KMS-11 (cell line): ENCODE data around the gene RASIP1.

ENCODE experiments used
- H2AFZ ChIP-seq: fragments of 200-600 bp; sonication (generic); 2 replicates; pipeline ENCODE4 v1.6.1; 2016; ENCODE audit warnings: antibody characterized with exemption, mixed run types, low read depth
- H3K27ac ChIP-seq: fragments of 200-600 bp; sonication (generic); 2 replicates; pipeline ENCODE4 v1.6.1; 2016; ENCODE audit warnings: mild to moderate bottlenecking, mixed run types
- H3K27me3 ChIP-seq: fragments of 200-600 bp; sonication (generic); 2 replicates; pipeline ENCODE4 v1.6.1; 2017; ENCODE audit warnings: mild to moderate bottlenecking, low read depth, mixed run types, moderate library complexity; ENCODE audit not compliant: insufficient read depth
- H3K36me3 ChIP-seq: fragments of 200-600 bp; sonication (generic); 2 replicates; pipeline ENCODE4 v1.6.1; 2017; ENCODE audit warnings: mild to moderate bottlenecking, mixed run types; ENCODE audit not compliant: insufficient read depth
- H3K4me1 ChIP-seq: fragments of 200-600 bp; sonication (generic); 2 replicates; pipeline ENCODE4 v1.6.1; 2016; ENCODE audit warnings: mild to moderate bottlenecking, low read depth, mixed run types; ENCODE audit not compliant: poor library complexity, severe bottlenecking
- H3K4me2 ChIP-seq: fragments of 200-600 bp; sonication (generic); 2 replicates; pipeline ENCODE4 v1.7.0; 2016; ENCODE audit warnings: mild to moderate bottlenecking, mixed run types
- H3K4me3 ChIP-seq: fragments of 200-600 bp; sonication (generic); IDR thresholded peaks from 2 replicates; pipeline ENCODE4 v1.6.1; 2017; ENCODE audit warnings: low read depth, low read length, mixed read lengths; ENCODE audit not compliant: insufficient read depth
- H3K79me2 ChIP-seq: fragments of 200-600 bp; sonication (generic); 2 replicates; pipeline ENCODE4 v1.6.1; 2016; ENCODE audit warnings: low read depth, mixed run types; ENCODE audit not compliant: insufficient read depth
- H3K9ac ChIP-seq: fragments of 200-600 bp; sonication (generic); 2 replicates; pipeline ENCODE4 v1.6.1; 2016; ENCODE audit warnings: mild to moderate bottlenecking, mixed run types
- H4K20me1 ChIP-seq: fragments of 200-600 bp; sonication (generic); 2 replicates; pipeline ENCODE4 v1.6.1; 2016; ENCODE audit warnings: mild to moderate bottlenecking, mixed run types; ENCODE audit not compliant: insufficient read depth
- TF ChIP-seq, protein P1 (sequence below): fragments of 200-600 bp; sonication (generic); conservative IDR thresholded peaks from 2 replicates; pipeline ENCODE4 v1.6.1; 2017; ENCODE audit warnings: low read depth, mild to moderate bottlenecking, antibody characterized with exemption, low read length, moderate library complexity, mixed read lengths

RASIP1 gene

DNA sequence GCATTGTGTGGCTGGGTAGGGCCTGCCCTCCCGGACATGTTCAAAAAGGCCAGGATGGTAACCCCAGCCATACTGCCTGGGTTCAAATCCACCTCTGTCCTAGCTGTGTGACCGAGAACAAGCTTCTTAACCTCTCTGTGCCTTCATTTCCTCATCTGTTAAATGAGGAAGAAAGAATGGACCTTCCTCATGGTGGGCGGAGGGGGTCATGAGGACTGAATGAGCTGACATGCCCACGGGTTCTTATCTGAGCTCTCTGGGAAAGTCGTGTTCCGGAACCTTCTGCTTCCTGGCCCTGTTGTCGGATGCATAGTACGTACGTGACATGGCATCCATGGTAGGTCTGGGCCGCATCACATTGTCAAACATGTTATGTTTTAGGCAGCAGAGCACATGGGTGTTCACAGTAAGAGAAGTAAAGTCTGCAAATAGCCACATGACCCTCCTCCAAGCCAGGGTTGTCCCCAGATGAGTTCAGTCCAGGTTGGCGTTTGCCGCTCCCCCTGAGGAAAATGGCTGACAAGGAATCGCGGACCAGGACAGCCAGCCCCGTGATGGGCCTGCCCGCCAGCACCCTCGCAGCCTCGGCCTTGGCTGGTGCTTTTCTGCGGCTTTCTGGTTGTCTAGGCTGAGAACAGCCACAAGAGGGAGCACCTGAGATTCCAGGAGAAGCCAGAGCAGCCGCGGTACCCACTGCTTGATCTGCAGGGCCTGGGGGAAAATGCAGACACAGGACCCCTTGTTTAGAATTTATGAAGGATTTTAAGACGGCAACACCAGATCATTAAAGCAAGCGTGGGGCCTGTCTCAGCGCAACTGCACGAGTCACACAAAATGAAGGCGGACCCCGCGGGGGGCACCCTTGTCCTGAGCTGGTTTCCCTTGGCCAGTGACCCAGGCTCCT, 65.2 kb downstream of the RASIP1 start:
- Histone ChIP-seq H3K4me2 (no peak overlapping the region), H4K20me1 (no peaks in the 10 kb centered on the region), H3K79me2 (no peaks in the 10 kb centered on the region), H2AFZ (peak overlapping the region; percentile 60; the same call in 1 of the 2 replicates), H3K27me3 (peaks cover 29% of the 10 kb centered on the region; the same call in 1 of the 2 replicates), H3K4me1 (peaks cover 5% of the 10 kb centered on the region), H3K4me3 (no peak overlapping the region), H3K36me3 (no peaks in the 10 kb centered on the region), H3K9ac (no peak overlapping the region), H3K27ac (no peak overlapping the region)
- TF ChIP-seq, protein P1, sequence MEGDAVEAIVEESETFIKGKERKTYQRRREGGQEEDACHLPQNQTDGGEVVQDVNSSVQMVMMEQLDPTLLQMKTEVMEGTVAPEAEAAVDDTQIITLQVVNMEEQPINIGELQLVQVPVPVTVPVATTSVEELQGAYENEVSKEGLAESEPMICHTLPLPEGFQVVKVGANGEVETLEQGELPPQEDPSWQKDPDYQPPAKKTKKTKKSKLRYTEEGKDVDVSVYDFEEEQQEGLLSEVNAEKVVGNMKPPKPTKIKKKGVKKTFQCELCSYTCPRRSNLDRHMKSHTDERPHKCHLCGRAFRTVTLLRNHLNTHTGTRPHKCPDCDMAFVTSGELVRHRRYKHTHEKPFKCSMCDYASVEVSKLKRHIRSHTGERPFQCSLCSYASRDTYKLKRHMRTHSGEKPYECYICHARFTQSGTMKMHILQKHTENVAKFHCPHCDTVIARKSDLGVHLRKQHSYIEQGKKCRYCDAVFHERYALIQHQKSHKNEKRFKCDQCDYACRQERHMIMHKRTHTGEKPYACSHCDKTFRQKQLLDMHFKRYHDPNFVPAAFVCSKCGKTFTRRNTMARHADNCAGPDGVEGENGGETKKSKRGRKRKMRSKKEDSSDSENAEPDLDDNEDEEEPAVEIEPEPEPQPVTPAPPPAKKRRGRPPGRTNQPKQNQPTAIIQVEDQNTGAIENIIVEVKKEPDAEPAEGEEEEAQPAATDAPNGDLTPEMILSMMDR, result peak; percentile 85

GRCh38 chr19:48674216-48674809, 66.1 kb downstream of the RASIP1 start:
- no peak overlapping the region for H3K27ac ChIP-seq
- H3K79me2 ChIP-seq, result no peaks in the 10 kb centered on the region
- no peaks in the 10 kb centered on the region for H3K36me3 ChIP-seq
- no peak overlapping the region for H3K4me2 ChIP-seq
- H3K4me1 ChIP-seq, result peaks cover 5% of the 10 kb centered on the region
- H3K9ac ChIP-seq, result no peak overlapping the region
- no peak overlapping the region for H3K4me3 ChIP-seq
- H3K27me3 ChIP-seq, result peaks cover 22% of the 10 kb centered on the region; the same call in 1 of the 2 replicates
- H4K20me1 ChIP-seq, result no peaks in the 10 kb centered on the region
- H2AFZ ChIP-seq, result no peak overlapping the region
- TF ChIP-seq, protein P1, result no peak

DNA sequence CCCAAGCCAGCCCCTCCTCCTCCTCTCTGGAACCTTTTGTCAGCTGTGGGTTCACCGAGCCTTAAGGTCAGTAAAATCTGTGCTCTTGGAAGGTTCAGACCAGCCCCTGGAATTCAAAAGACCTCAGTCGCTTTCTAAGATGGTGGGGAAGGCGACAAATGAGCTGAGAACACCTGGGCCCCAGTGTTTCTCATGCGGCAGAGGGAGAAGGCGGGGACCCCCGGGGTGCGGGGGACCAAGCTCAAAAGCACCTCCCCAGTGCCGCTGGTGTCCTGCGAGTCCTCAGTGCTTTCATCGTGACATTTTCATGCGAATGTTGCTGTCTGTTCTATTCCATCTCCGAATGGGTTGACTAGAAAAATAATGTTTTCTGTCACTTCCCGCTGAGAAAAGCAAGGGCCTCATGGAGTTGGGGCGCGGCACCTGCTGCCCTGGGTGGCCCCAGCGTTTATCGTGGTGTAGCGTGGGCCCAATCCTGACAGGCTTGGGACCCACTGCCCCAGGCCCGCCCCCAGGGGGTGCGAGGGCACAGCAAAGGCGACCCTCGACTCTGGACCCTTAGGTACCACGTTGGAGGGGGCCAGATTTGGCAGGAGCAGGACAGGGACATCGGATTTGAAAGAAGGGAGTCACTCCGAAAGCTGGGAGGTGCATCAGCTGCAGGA, 66.8 kb downstream of the RASIP1 start:
- TF ChIP-seq, protein P1, result no peak
- Histone ChIP-seq H3K9ac (no peak overlapping the region), H2AFZ (no peak overlapping the region), H3K79me2 (no peaks in the 10 kb centered on the region), H3K27me3 (peaks cover 17% of the 10 kb centered on the region; the same call in 1 of the 2 replicates), H3K4me2 (no peak overlapping the region), H3K36me3 (no peaks in the 10 kb centered on the region), H4K20me1 (no peaks in the 10 kb centered on the region), H3K27ac (no peak overlapping the region), H3K4me1 (peaks cover 5% of the 10 kb centered on the region), H3K4me3 (no peak overlapping the region)

- Histone ChIP-seq H4K20me1 (no peaks in the 10 kb centered on the region), H3K27me3 (peaks cover 12% of the 10 kb centered on the region; the same call in 1 of the 2 replicates), H3K36me3 (no peaks in the 10 kb centered on the region), H3K4me3 (no peak within 1 kb of the TSS), H3K27ac (no peak within 1 kb of the TSS), H3K79me2 (no peaks in the 10 kb centered on the region), H3K4me1 (peaks cover 5% of the 10 kb centered on the region), H2AFZ (no peak within 1 kb of the TSS), H3K9ac (no peak within 1 kb of the TSS), H3K4me2 (no peak within 1 kb of the TSS)
- TF ChIP-seq, protein P1, result no peak
Measured at GRCh38 chr19:48672994-48673393, 67.4 kb downstream of the RASIP1 start, which contains the start of gene NTN5. Gene NTN5 (minus strand): TSS chr19:48673017. CDS start chr19:48670986, 2,031 bp downstream.
